Glomerular visceral epithelial cell (primary cell): Measurements from ENCODE around the gene GM2A.
"Not testable (repeated sequence)": the region's sequence is repeated elsewhere in the genome, so short reads cannot be mapped to it uniquely, and the experiment has no call there.

Source experiments
- DNase-seq: peaks from one replicate; pipeline ENCODE4 v3.0.0-alpha.2; 2016; ENCODE audit errors: extremely low spot score

Gene GM2A

DNA sequence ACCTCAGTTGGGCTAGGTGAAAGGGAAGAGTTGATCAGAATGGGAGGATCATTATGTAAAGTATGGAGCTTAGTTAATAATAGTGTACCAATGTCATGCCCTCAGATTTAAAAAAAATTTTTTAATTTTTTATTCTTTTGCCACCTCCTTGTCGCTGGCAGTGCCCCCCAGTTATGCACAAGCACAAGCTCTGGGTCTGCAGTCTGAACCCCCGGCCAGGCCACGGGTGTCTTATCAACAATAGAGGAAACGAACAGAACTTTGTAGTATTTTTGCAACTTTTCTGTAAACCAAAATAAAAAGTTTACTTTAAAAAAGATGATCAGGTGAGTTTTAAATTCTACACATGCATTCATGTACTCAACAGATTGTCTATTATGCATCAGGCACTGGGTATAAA, 1.4 kb upstream of the GM2A start:
- DNase-seq = no peak

DNA sequence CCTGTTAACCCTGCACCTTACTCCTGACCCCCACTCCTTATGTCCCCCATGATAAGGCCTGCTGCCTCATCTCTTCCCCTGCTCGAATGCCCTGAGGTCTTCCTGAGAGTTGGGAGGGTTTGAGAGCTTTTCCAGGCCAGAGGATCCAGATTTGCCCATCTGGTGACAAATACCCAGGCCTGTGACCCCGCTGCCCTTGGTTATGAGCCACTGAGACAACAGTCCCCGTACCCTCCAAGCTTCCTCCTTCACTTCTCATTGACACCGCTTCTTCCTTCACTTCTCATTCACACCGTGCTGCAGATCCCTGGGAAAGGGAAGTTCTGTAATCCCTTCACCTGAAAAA, 593 bp downstream of the GM2A start:
- DNase-seq = no peak

DNA sequence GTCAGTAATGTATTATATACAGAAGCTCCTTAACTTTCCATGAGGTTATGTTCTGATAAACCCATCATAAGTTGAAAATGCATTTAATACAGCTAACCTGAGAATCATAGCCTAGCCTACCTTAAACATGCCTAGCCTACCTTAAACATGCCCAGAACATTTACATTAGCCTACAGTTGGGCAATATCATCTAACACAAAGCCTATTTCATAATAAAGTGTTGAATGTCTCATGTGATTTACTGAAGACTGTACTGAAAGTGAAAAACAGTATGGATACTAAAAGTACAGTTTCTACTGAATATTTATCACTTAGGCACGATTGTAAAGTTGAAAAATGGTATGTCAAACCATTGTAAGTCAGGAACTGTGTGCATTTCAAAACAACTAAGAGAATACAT, 1.6 kb downstream of the GM2A start:
- DNase-seq = no peak

DNA sequence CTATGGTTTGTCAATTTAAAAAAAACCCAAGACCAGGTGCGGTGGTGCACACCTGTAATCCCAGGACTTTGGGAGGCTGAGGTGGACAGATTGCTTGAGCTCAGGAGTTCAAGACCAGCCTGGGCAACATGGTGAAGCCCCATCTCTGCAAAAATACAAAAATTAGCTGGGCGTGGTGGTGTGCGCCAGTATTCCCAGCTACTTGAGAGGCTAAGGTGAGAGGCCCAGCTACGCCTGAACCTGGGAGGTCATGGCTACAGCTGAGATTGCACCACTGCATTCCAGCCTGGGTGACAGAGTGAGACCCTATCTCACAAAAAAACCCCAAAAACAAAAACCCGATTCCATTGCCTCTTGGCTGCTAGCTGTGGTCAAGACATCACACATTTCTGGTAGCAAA, 2.0 kb downstream of the GM2A start:
- DNase-seq = not testable (repeated sequence)

DNA sequence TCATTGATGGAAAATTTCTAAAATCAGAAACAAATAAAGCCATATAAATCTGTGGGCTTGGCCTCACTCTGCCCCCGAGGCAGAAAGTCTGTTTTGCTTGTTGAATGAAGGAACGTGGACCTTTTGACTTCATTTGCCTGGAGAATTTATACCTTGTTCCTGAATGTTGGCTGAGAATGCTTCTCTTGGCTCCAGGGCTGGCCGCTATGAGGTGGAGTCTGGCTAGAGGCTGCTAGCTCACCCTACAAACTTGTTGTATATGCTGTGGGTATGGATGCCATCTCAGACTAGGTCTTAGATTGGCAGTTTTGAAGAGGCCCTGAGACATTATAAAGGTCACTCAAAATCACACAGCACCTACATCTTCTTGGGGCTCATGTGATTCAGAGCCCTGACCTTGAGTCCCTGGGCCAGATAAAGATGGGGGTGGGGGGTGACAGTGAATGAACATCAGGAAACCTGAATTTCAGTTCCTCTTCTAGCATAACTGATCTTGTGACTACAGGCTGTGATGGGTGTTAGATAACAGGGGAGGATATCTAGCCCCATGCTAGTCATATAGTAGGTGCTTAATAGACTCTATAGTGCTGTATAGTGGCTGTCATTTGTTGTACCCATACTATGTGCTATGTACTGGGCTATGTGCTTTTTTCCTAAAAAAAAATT, 2.8 kb downstream of the GM2A start:
- DNase-seq = no peak

DNA sequence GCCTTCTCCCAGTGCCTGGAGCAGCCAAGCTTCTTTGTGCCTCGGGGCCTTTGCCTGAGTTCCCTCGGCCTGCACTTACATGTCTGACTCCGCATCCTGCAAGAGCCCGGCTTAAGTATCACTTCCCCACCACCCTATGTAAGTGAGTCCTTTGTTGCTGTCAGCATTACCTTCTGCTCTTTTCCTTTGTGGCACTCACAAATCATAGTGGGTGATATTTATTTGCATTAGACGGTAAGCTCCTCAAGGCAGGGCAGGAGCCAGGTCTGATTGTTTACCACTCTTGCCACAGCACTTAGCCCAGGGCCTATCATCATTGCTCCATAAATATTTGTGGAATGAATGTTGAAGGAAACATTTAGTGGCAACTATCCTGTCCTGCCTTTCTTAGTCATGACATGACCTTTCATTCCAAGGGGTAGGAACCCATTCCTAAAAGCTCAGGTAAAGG, 4.8 kb downstream of the GM2A start:
- no peak for DNase-seq

DNA sequence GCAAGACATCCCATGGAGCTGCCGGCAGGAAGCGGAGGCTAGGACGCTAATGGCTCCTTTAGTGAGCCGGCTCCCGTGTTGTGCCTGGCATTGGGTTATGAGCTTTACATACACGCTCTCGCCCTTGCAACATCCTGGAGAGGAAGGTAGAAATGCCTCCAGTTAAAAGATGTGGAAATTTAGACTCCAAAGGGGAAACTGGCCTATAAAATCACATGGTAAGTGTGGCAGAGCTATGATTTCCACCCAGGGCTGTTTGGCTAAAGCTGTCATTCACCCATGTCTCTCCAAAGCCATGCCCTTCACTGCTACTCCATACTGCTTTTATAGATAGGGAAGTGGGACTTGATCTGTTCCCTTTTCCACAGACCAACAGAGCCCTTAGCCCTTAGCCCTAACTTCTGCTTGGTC, 5.2 kb downstream of the GM2A start:
- DNase-seq = no peak

DNA sequence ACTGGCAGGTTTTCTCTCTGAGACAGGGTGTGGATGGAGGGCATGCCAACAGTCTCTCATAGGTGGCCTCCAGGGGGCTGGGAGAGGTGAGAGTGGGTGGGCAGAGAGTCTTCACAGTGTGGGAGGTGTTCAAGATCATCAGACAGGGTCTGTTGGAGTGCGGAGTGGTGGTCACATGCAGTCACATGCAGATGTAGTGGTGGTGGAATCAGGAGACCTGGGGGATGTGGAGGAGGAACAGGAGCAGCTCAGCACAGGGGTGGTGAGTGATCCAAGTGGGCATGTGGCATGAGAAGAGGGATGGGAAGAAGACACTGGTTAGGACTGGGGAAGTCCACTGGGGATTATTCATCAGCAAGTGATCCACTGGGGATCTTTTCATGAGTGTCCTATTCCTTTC, 5.8 kb downstream of the GM2A start:
- DNase-seq = no peak

DNA sequence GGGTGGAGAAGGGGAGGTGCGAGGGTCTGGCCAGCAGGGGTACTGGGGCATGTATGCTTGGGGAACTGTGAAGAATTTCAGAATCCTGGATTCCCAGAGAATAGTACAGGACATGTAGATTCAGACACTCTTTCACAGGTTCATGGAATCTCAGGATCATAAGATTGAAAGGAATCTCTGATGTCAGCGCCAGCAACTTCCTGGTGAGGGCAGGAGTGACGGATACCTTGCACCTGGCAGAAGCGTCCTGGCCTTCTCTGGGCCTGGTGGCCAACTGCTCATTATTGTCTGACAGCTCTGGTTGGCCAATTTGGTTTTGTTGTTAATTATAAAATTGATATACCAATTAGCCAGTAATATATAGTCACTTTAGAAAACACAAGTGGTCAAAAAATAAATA, 6.9 kb downstream of the GM2A start:
- DNase-seq = no peak

DNA sequence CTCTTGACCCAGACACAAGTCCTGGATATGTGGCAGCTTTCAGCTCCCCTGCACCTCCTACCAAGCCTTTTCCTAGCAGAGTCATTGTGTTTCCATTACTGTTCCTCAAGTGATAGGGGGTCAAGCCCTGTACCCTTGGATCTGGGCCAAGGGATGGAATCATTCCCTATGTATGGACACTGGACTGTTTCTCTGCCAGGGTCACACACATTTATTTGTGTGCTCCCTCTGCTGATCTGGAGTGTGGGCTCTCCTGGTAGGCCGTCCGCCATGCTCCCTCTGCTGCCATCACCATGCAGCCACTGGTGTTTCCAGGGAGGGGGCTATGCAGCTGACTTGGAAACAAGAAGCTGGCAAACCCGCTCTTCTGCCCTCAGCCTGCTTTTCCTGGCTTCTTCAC, 9.5 kb downstream of the GM2A start:
- no peak for DNase-seq

DNA sequence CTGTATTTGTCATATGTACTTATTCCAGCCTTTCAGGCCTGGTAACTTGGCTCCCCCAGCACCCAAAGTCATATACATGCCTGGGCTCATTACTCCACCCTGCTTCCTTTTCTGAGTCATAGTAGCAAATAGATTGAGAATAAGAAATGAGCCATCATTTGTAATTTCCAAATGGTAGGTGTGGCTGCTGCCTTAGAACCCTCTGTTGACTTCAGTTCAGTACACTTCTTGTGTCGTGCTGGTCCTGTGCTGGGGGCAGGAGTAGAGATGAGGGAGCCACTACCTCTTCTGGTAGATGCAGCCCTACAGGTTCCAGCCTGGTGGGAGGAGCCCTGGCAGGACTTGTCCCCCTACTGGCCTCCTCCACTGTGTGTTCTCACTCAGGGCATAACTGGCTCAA, 11.1 kb downstream of the GM2A start:
- no peak for DNase-seq

DNA sequence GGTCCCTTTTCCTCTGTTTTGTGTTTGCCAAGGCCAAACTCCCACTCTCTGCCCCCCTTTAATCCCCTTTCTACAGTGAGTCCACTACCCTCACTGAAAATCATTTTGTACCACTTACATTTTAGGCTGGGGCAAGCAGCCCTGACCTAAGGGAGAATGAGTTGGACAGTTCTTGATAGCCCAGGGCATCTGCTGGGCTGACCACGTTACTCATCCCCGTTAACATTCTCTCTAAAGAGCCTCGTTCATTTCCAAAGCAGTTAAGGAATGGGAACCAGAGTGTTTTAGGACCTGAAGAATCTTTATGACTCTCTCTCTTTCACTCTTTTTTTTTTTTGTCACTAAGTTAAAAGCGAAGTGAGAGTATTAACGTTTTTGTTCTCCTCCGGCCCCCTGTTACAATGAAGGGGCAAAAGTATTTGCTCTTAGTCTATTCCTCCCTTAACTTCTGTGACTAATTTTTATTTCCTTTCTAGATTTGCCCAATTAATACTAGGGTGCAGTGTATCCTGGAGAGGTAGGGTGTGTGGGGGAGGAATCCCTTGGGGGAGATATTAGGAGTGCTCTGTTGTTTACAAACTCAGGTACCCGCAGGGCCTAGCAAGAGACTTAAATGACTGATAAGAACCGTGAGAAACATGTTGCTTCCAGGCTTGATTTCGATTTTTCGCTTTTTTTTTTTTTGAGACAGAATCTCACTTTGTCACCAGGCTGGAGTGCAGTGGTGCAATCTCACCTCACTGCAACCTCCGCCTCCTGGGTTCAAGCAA, 14.7 kb downstream of the GM2A start:
- no peak for DNase-seq

DNA sequence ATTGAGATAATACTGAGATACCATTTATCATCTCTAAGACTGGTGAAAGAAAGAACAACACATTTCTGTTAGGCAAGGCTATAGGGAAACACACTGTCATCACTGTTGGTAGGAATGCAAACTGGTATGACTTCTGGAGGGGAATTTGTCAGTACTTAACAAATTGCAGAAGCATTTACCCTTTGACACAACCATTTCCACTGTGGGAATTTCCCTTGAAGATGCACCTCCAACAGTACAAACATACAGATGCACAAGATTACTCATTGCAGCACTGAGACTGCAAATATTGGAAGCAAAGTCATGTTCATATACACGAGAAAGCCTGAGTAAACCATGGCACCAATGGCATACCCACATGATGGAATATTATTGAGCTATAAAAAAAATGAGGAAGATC, 17.6 kb downstream of the GM2A start:
- DNase-seq = peak; percentile 23

DNA sequence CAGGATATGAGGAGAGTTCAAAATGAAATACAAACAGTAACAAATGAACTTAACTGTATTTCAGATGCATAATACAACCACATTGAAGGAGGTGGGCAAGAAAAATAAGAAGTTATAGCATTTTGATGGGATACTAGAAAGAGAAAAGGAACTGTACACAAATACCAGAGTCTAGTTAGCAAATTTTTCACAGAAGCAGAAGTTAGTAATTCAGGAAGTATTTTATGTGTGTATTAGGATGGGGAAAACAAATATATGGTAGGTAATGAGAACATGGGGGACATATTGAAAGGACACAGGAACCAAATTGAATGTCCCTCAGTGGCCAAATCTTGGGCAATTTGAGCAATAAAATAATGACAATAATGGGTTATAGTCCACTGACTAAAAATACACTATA, 18.4 kb downstream of the GM2A start:
- DNase-seq = no peak

DNA sequence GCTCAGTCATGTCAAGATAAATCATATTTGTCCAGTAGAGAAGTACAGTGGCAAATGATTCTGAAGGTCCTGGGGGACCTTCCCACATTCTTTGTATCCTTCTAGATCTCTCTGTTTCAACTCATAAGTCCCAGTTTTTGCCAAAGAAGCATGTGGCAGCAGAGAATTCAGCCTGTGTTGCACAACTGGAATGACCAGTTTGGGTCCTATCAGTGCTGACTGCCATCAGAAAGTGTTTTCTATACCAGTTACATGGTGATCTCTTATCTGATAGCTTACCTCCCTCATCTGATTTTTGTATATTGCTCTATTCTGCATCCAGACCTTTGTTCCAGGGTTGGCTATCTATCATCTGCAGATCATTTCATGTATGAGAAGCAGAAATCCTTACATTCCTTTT, 21.7 kb downstream of the GM2A start:
- DNase-seq = no peak

DNA sequence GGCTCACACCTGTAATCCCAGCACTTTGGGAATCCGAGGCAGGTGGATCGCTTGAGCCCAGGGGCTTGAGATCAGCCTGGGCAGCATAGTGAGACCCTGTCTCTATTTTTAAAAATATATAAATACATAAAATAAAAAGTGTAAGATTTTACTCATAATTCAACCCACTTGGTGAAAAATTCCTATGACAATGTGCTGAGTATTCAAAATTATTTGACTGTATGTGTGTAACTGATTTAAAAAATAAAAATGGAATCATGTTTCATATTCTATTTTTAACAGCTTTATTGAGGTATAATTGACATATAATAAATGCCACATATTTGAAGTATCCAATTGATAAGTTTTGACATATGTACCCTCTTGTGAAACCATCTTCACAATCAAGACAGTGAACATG, 22.8 kb downstream of the GM2A start:
- no peak for DNase-seq

DNA sequence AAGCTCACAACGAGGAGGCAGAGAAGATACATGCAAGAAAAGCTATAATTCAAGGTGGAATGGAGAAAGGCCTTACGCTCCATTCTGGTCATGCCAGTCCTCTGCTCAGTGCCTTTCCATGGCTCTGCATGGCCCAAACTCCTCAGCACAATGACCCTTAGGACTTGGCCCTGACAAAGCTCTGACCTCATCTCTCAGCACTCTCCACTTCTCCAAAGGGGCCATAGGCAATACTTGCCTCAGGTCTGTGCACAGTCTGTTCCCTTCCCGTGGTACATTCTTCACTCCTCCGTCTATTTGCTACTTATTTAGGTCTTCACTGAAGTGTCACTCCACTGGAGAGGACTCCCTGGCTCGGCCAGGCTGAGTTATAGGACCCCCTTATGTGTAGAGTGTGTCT, 25.9 kb downstream of the GM2A start:
- DNase-seq = no peak

DNA sequence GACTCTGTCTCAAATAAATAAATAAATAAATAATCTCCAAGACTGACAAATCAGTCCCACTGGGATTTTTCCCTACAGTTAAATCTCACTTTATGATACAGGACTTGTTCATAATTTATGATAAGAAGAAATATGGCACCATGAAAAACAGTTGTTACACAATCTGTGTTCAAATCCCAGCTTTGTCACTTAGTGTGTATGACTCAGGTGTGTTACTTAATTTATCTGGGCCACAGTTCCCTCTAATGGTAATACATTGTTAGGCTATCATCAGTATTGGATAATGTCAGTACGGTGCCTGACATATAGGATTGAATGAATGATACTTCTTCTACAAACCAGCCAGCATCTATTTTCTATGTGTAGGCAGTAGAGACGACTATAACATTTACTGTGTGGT, 27.5 kb downstream of the GM2A start:
- DNase-seq = no peak

DNA sequence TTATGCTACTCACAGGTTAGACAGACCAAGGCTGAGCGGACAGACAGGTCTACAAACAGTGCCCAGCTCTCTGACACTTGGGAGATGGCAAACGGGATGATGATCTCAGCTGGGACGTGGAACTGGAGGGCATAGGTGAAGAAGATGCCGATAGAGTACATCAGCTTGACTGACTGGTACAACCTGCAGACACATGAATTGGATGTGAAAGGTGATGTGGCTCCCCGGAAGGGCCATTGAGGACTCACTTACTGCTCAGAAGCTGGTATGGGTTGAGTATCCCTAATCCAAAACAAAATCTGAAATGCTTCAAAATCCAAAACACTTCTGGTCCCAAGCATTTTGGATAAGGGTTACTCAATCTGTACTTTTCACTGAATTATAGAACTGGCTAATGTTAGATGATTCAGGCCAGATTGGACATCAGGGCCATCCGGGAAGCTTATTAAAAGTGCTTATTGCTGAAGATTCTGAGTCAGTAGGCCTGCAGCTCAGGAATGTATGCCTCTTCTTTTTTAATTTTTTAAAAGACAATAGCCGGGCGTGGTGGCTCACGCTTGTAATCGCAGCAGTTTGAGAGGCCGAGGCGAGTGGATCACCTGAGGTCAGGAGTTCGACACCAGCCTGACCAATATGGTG, 28.1 kb downstream of the GM2A start:
- DNase-seq = no peak

DNA sequence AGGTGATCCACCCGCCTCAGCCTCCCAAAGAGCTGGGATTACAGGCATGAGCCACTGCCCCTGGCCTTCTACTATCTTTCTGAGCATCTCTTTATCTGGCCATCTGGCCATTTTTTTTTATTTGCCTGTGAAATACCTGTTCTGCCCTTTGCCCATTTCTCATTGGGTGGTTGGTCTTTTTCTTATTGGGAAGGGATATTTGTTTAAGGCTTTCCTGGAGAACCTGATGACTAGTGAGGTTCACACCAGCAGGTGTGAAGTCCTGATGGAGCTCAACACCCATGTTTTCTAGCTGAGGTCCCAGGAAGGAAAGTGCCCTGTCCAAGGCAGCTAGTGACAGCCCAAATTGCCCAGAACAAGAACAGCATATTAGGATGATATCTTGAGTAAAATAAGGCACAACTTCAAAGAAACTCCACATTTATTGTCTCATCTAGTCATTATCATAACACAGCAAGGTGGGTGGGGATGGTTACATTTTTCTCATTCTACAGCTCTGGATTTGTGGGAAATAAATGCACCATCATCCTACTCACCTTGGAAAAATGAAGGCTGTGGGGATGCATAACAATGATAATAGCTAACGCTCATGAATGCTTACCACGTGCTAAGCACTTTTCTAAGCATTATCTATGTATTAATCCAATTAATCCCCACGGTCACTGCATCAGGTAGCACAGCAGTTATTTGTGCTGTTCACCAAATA, 30.3 kb downstream of the GM2A start:
- no peak for DNase-seq

DNA sequence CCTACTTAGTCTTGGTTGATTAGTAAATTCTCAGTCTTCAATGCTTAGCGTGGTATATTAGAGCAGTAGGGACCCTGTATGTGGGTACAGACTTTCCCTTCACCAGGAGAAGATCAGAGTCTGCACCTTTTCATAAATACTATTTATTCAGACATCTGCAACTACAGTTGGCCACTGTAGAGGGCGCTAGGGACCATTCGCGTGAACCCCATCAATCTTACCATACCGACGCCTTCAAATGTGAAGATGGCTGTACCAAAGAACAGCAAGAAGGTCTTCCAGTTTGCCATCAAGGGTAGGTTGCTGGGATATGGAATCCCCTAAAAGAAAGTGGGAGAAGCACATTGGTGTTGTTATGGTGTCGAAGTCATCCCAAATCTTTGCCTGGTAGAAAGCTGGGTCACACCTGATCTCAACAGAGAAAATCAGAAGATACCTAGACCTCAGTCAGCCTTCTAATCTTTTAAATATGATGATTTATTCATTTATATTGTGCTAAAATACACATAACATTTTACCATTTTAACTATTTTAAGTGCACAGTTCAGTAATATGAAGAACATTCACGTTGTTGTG, 31.5 kb downstream of the GM2A start:
- no peak for DNase-seq

DNA sequence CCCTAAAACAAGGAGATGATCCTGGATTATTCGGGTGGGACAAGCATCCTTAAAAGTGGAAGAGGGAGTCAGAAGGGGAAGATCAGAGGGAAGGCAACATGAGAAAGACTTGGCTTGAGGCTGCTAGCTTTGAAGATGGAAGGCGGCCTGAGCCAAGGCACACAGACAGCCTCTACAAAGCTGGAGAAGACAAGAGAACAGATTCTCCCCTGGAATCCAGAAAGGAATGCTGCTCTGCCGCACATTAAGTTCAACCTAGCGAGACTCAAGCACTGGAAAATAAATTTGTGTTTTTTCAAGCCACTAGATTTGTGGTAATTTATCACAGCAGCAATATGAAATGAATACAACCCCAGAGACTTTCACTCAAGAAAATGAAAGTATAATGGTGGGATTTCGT, 32.7 kb downstream of the GM2A start:
- no peak for DNase-seq
